M059J (cell line): Measurements from ENCODE around the gene RPS6KA4. TPM values are rescaled to one million over a fixed set of nuclear protein-coding genes. Genes with fewer than 3 reads are reported as not detected.

ENCODE experiments used
- DNase-seq: peaks from one replicate; pipeline ENCODE4 v3.0.0-alpha.2; 2012; ENCODE audit warnings: low read depth
- total RNA-seq: library from RNA; depleted of rRNA; stranded (reverse); fragments of >200 nt; shearing (Covaris generic); gene quantifications from 2 replicates; pipeline ENCODE4 v1.2.3, GENCODE V29; 2014

RPS6KA4 gene
- total RNA-seq, 1 experiment from 2014 or later: 41.8 TPM

GRCh38 chr11:64327375-64327774 is 31.6 kb upstream of the RPS6KA4 start:
- no peak for DNase-seq

- no peak for DNase-seq
These were observed 31.0 kb upstream of the RPS6KA4 start for GRCh38 chr11:64327993-64328392.

DNA sequence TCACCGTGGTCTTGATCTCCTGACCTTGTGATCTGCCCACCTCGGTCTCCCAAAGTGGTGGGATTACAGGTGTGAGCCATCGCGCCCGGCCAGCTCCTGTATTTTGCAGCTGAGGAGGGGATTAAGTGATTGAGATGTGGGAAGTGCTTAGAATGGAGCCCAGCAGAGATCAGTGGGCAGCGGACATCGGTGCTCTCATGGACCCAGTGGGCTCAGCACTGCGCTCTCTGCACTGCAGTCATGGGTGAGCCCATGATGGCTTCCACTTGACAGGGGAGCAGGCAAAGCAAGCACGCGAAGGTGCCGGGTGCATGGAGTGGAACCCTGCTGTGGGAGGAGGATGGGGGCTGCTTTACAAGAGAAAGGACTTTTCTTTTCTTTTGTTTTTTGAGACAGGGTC is 28.1 kb upstream of the RPS6KA4 start:
- no peak for DNase-seq

DNA sequence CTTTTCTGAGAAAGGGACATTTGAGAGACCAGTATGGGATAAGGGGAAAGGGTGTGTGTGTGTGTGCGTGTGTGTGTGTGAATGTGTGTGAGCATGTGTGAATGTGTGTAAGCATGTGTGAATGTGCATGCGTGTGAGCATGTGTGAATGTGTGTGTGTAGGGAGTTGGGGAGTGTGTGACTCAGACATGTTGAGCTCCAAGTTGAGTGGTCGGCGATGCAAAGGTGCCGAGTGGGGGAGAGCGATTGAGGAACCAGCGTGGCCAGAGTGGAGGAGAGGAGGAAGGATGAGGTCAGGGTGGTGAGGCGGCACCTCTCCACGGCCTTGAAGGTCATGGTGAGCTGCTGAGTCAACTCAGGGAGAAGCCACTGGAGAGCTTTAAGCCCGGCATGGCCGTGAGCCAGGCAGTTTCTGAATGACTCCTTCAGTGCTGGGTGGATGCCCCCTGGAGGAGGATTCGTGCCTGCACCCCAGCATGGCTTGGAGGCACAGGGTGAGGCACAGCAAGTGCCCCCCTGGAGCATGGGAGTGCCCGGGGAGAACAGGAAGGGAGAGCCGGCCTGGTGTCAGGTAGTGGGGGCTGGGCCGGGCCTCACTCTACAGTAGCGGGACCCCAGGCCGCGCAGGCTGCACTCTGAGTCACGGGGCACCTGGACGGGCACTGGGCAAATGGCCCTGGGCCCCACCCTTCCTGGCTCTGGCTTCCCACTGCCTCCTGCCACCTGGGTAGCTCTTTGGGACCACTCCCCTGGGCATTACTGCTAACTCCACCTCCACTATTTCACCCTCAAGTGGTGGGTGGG is 27.2 kb upstream of the RPS6KA4 start:
- peak; percentile 96 for DNase-seq

- DNase-seq: no peak
These were observed 25.4 kb upstream of the RPS6KA4 start for GRCh38 chr11:64333556-64333955.

GRCh38 chr11:64334764-64335735 is 23.9 kb upstream of the RPS6KA4 start:
- peak; percentile 99 for DNase-seq

DNA sequence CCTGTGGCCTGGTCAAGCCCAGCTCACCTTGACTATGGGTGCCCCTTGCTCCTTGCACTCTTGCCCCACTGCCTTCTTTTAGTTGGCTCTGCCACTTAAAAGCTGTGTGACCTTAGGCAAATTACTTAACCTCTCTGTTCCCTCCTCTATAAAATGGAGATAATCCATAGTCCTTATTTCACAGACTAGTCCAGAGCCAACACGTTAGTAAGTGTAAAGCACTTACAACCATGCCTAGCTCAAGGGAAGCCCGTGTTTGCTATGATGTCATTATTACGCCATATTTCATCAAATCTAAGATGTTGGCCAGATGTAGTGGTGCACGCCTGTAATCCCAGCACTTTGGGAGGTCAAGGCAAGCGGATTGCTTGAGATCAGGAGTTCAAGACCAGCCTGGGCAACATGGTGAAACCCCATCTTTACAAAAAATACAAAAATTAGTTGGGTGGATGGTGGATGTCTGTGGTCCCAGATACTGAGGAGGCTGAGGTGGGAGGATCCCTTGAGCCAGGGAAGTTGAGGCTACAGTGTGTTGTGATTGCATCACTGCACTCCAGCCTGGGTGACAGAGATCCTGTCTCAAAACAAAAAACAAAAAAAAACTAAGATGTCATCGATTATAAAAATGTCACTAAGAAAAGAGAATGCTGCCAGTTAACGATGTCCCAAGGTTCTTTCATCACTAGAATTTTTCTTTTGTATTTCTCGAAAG is 21.3 kb upstream of the RPS6KA4 start:
- no peak for DNase-seq

GRCh38 chr11:64338716-64339115 is 20.2 kb upstream of the RPS6KA4 start:
- DNase-seq: no peak

DNA sequence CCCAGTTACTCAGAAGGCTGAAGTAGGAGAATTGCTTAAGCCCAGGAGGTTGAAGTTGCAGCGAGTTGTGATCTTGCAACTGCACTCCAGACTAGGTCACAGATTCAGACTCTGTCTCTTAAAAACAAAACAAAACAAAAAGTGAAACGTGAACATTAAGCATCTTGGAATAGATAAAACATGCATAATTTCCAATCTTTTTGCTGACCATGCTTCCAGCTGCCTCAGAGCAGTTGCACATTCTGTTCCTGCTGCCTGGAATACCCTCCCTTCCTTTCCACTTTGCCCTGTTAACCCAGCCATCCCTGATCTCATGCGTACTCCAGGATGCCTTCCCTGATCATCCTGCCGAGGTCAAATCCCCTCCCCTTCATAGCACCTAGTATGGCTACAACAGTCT is 19.7 kb upstream of the RPS6KA4 start:
- DNase-seq: no peak

DNA sequence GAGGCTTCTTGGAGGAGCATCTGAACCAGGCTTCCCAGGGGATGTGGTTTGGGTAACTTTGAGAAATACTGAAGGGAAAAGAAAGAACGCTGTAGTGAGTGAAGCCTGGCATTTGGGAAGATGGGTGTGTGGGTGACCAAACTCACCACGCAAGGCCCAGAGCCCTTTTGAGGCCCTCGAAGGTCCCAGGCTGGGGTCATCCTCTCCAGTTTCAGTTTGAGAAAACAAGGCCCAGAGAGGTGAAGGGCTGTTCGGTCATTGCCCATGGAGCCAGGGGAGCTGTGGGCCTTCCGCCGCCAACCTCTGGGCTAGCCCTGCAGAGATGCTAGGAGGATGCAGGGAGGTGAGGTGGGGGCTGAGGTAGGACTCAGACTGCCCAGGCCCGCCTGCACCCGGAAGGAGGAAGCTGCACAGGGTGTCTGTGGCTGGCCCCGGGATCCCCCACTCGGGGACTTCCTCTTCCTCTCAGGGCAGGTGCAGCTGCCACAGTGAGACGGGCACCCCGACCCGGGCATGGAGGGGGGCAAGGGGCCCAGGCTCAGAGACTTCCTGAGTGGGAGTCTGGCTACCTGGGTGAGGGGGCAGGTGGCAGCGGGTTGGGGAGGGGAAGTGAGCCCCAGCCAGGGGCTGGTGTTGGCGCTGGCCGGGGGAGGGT is 19.1 kb upstream of the RPS6KA4 start, which contains the start of gene CCDC88B:
CCDC88B (plus strand) TSS at position 451 of the 655 bp plus-strand sequence; CDS start at position 514, 63 bp downstream.
- DNase-seq: no peak

DNA sequence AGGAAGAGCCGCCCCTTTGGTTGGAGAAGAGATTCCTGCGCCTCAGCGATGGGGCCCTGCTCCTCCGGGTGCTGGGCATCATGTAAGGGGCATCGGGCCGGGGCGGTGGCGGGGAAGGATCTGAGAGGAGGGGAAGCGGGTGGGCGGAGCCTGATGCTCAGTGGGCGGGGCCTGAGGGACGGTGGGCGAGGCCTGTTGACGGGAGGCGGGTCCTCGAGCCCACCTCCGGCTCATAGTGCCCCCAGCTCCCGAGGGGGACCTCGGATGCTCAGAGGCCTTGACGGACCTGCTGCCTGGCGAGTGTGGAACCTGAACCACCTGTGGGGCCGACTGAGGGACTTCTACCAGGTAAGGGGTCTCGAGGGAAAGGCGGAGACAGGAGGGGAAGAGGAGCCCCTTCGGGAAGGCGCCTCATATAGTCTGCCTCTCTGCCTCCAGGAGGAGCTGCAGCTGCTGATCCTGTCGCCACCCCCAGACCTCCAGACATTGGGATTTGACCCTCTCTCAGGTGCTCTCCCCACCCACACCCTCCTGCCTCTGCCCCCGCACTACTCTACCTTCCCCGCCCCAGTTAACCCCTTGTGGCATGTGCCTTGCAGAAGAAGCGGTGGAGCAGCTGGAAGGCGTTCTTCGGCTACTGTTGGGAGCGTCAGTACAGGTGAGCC is 18.2 kb upstream of the RPS6KA4 start:
- no peak for DNase-seq

- no peak for DNase-seq
These were observed 17.5 kb upstream of the RPS6KA4 start for GRCh38 chr11:64341429-64341828.

- DNase-seq: peak; percentile 83
These were observed 16.8 kb upstream of the RPS6KA4 start for GRCh38 chr11:64341851-64342791.

DNA sequence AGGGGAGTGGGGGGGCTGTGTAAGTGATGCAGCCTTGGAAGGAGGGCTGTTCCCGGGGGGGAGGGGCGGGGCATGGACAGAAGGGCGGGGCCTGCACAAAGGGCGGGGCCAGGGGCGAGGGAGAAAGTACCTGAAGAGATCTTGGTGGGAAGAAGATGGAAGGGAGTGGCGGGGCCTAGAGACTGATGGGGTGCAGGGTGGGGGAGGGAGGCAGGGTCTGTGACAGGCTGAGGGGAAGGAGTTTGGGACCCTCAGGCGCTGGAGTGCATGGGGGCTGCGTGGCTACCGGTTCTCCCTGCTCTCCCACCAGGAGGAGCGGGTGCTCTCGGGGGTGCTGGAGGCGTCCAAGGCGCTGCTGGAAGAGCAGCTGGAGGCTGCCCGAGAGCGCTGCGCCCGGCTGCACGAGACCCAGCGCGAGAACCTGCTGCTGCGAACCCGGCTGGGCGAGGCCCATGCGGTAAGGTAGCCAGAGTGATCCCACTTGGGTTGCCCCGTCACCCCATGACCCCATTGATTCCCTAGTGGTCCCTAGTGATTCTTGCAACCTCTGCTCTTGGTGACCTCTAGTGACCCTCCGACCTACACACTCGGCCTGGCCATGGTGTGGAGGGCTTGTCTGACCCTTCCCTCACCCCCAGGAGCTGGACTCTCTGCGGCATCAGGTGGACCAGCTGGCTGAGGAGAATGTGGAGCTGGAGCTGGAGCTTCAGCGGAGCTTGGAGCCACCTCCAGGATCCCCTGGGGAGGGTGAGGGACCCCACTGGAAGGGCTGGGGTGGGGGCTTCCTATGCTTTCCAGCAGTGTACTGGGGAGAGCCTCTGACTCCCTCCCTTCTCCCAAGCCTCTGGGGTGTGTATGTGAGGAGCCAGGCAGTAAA is 15.9 kb upstream of the RPS6KA4 start:
- no peak for DNase-seq

DNA sequence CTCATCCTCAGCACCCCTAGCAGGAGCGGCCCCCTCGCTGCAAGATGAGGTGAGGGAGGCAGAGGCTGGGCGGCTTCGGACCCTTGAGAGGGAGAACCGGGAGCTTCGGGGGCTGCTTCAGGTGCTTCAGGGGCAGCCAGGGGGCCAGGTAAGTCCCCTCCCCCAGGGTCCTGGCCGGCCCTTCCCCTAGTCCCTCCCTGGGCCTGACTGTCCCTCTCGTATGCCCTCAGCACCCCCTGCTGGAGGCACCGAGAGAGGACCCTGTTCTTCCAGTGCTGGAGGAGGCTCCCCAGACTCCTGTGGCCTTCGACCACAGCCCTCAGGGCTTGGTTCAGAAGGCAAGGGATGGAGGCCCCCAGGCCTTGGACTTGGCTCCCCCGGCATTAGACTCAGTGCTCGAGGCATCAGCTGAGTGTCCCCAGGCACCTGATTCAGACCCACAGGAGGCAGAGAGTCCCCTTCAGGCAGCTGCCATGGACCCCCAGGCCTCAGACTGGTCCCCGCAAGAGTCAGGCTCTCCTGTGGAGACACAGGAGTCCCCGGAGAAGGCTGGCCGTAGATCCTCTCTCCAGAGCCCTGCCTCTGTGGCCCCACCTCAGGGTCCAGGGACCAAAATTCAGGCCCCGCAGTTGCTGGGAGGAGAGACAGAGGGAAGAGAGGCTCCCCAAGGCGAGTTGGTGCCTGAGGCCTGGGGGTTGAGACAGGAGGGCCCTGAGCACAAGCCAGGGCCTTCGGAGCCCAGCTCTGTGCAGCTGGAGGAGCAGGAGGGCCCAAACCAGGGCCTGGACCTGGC is 15.0 kb upstream of the RPS6KA4 start:
- DNase-seq: no peak

DNA sequence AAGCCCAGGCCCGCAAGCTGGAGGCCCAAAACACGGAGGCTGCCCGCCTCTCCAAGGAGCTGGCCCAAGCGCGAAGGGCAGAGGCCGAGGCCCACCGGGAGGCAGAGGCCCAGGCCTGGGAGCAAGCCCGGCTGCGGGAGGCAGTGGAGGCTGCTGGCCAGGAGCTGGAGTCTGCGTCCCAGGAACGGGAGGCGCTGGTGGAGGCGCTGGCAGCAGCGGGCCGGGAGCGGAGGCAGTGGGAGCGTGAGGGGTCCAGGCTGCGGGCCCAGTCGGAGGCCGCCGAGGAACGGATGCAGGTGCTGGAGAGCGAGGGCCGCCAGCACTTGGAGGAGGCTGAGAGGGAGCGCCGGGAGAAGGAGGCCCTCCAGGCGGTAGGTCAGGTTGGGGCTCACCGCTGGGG is 14.2 kb upstream of the RPS6KA4 start:
- DNase-seq: no peak

- peak; percentile 16 for DNase-seq
These were observed 11.6 kb upstream of the RPS6KA4 start for GRCh38 chr11:64347193-64347867.
